WI38 (cell line): ENCODE data around the gene GJB2.

ENCODE experiments used
- H3K4me3 ChIP-seq: 2 replicates; pipeline ENCODE4 v1.5.1; 2011; ENCODE audit warnings: low read depth, mild to moderate bottlenecking, control low read depth, low read length
- CTCF ChIP-seq: IDR thresholded peaks from 2 replicates; pipeline ENCODE4 v1.5.1; 2012; ENCODE audit warnings: low read depth, mild to moderate bottlenecking, control low read depth, low read length

GJB2 gene

DNA sequence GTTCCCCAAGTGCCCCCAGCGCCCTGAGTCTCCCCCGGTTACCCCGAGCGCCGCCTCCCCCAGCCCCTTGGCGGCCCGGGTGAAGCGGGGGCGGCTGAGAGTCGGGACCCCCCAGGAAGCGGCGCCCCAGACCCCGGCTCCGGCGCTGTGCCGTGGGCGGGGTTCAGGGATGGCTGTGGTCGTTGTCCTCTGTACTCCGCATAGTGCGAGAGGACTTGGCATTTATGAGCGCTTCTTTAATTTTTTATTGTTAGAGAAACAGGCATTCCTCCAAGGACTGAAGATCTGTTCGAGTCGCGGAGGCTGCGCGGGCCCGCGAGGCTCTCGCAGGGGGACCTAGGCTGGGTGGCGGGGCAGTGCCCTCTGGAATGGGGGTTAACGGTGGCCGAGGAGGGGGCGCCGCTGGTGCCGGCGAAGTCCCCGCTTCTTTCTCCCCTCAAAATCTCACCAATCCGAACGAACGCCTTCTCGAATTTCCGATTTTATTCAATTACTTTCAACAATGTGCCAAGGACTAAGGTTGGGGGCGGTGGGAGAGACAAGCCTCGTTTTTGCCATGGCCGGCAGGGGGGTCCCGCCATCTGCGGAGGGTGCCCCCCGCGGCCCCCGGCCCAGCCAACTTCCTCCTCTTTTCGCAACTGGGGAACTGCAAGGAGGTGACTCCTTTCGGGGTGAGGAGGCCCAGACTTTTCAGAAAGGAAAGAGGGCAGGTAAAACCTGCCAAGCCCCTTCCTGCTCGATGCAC is 596 bp upstream of the GJB2 start:
- TF ChIP-seq CTCF: no peak
- H3K4me3 ChIP-seq: peak overlapping the region; percentile 38

DNA sequence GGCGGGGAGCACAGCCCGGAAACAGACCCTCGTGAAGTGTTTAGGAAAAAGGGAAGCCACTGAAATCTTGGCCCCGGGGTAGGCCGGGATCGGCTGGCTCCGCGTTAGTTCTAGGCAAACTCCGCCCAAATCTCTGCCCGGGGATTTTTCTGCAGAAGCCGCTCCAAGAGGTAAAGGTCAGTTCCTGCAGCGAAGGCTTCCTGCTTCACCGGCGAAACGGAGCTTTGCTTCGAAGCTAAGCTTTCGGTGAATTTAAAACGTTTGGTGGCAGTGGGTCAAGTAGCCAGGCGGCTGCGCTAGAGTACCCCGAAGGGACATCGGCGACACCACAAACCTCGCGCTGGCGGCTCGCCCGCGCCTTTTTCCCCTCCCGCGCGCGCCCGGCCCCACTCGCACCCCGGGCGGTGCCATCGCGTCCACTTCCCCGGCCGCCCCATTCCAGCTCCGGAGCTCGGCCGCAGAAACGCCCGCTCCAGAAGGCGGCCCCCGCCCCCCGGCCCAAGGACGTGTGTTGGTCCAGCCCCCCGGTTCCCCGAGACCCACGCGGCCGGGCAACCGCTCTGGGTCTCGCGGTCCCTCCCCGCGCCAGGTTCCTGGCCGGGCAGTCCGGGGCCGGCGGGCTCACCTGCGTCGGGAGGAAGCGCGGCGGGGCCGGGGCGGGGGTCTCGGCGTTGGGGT is 441 bp downstream of the GJB2 start:
- no peak for TF ChIP-seq CTCF
- H3K4me3 ChIP-seq: peak overlapping the region; percentile 38

GRCh38 chr13:20191311-20192157 is 1.2 kb downstream of the GJB2 start:
- peak overlapping the region; percentile 38 for H3K4me3 ChIP-seq
- no peak for TF ChIP-seq CTCF

DNA sequence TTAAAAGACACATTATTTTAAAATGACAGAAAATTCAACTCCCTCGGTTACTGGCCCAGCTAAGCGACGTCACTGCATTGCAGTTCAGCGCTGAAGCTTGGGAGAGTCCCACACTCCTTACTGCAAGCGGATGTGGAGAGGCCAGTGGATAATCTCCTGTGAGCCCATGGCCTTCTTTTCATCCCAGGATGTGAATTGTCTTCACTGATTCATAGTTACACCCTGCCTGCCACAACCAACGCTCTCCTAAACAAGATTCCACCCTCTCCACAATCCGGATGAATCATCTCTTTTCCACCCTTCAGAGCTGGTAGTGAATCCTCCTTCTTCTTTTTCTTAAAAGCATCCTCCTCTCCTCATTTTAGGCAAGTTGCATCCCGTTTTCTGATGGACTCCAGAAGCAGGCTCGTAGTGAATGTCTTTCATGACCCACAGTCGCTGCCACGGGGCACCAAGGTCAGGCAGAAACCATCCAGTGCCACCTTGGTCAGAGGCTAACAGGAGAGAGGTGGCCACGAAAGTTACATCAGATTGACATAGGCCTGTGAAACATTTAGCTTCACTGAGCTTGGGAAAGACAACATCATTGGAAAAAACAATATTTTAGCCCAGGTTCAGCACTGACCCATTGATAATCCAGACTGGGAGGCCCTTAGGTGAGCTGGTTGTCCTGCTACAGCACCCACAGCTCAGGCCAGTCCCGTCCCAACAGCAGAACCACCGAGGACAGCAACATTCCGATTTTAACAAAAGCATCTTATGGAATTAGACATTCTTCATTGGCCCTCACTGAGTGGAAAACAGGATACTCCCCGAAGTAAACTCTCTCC is 2.0 kb downstream of the GJB2 start:
- no peak overlapping the region for H3K4me3 ChIP-seq
- no peak for TF ChIP-seq CTCF

DNA sequence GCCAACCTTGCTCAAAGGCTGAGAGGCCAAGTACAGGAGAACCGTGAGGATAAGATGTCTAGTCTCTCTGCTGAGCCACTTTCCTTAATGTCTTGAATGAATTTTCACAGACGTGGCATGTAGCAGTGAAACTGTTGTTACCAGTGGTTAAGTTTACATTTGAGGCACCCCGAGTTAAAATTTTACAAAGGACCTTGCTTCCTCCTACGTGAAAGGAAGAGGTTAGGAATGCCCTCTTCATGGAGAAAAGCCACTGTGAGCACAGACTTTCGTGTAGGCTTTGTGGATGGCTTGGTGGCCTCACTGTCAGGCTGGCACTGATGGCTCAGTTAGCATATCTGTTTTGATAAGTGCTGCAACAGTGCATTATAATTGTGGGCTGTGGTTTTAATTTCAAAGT is 2.7 kb downstream of the GJB2 start:
- no peak for TF ChIP-seq CTCF
- H3K4me3 ChIP-seq: no peak overlapping the region

DNA sequence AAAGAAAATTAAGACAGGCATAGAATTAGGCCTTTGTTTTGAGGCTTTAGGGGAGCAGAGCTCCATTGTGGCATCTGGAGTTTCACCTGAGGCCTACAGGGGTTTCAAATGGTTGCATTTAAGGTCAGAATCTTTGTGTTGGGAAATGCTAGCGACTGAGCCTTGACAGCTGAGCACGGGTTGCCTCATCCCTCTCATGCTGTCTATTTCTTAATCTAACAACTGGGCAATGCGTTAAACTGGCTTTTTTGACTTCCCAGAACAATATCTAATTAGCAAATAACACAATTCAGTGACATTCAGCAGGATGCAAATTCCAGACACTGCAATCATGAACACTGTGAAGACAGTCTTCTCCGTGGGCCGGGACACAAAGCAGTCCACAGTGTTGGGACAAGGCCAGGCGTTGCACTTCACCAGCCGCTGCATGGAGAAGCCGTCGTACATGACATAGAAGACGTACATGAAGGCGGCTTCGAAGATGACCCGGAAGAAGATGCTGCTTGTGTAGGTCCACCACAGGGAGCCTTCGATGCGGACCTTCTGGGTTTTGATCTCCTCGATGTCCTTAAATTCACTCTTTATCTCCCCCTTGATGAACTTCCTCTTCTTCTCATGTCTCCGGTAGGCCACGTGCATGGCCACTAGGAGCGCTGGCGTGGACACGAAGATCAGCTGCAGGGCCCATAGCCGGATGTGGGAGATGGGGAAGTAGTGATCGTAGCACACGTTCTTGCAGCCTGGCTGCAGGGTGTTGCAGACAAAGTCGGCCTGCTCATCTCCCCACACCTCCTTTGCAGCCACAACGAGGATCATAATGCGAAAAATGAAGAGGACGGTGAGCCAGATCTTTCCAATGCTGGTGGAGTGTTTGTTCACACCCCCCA is 3.8 kb downstream of the GJB2 start:
- TF ChIP-seq CTCF: no peak
- no peak overlapping the region for H3K4me3 ChIP-seq
